HEK293 (cell line): ENCODE measurements around the gene ID1.

ENCODE experiments used
- GLIS2 ChIP-seq: fragments of 450-650 bp; formaldehyde crosslinking; IDR thresholded peaks from 2 replicates; pipeline ENCODE4 v1.5.1; 2016; ENCODE audit warnings: missing biosample characterization, missing genetic modification characterization
- HIC1 ChIP-seq: fragments of 450-650 bp; formaldehyde crosslinking; IDR thresholded peaks from 2 replicates; pipeline ENCODE4 v1.5.1; 2016; ENCODE audit warnings: missing biosample characterization, missing genetic modification characterization
- HOXD13 ChIP-seq: sonication (generic); formaldehyde crosslinking; IDR thresholded peaks from 2 replicates; pipeline ENCODE4 v1.8.0; 2022; ENCODE audit warnings: missing genetic modification reagents, borderline replicate concordance
- PRDM2 ChIP-seq: fragments of 450-650 bp; formaldehyde crosslinking; IDR thresholded peaks from 2 replicates; pipeline ENCODE4 v1.5.1; 2016; ENCODE audit warnings: missing biosample characterization, missing genetic modification characterization, borderline replicate concordance
- YY1 ChIP-seq: fragments of 450-650 bp; formaldehyde crosslinking; IDR thresholded peaks from 2 replicates; pipeline ENCODE4 v1.5.1; 2018; ENCODE audit warnings: missing biosample characterization, missing genetic modification characterization
- ZBTB7A ChIP-seq: fragments of 450-650 bp; formaldehyde crosslinking; IDR thresholded peaks from 2 replicates; pipeline ENCODE4 v1.5.1; 2016; ENCODE audit warnings: low read depth, missing biosample characterization, missing genetic modification characterization
- ZIC2 ChIP-seq: fragments of 450-650 bp; formaldehyde crosslinking; IDR thresholded peaks from 2 replicates; pipeline ENCODE4 v1.5.1; 2016; ENCODE audit warnings: missing biosample characterization, missing genetic modification characterization
- ZNF132 ChIP-seq: fragments of 450-650 bp; formaldehyde crosslinking; IDR thresholded peaks from 2 replicates; pipeline ENCODE4 v1.5.1; 2017; ENCODE audit warnings: missing biosample characterization, missing genetic modification characterization, borderline replicate concordance
- ZNF24 ChIP-seq: fragments of 450-650 bp; formaldehyde crosslinking; IDR thresholded peaks from 2 replicates; pipeline ENCODE4 v1.5.1; 2016; ENCODE audit warnings: missing biosample characterization, missing genetic modification characterization
- ZNF37A ChIP-seq: fragments of 450-650 bp; IDR thresholded peaks from 2 replicates; pipeline ENCODE4 v1.5.1; 2018; ENCODE audit warnings: missing biosample characterization, missing genetic modification characterization
- ZNF670 ChIP-seq: fragments of 450-650 bp; formaldehyde crosslinking; IDR thresholded peaks from 2 replicates; pipeline ENCODE4 v1.5.1; 2016; ENCODE audit warnings: missing biosample characterization, missing genetic modification characterization, low read depth
- ZNF701 ChIP-seq: fragments of 450-650 bp; formaldehyde crosslinking; IDR thresholded peaks from 2 replicates; pipeline ENCODE4 v1.5.1; 2016; ENCODE audit warnings: missing biosample characterization, missing genetic modification characterization
- TF ChIP-seq, protein P1 (sequence below): fragments of 450-650 bp; formaldehyde crosslinking; IDR thresholded peaks from 2 replicates; pipeline ENCODE4 v1.5.1; 2016; ENCODE audit warnings: missing biosample characterization, missing genetic modification characterization
- TF ChIP-seq, protein P2 (sequence below): fragments of 450-650 bp; formaldehyde crosslinking; IDR thresholded peaks from 2 replicates; pipeline ENCODE4 v1.5.1; 2016; ENCODE audit warnings: missing biosample characterization, missing genetic modification characterization, low read depth

GRCh38 chr20:31608251-31608945 lies 3.3 kb downstream of the ID1 start:
- no peak for TF ChIP-seq HOXD13 (CRISPR knock-in tag)
- TF ChIP-seq GLIS2 (tag by site-specific recombination): peak; percentile 87
- TF ChIP-seq, protein P1, sequence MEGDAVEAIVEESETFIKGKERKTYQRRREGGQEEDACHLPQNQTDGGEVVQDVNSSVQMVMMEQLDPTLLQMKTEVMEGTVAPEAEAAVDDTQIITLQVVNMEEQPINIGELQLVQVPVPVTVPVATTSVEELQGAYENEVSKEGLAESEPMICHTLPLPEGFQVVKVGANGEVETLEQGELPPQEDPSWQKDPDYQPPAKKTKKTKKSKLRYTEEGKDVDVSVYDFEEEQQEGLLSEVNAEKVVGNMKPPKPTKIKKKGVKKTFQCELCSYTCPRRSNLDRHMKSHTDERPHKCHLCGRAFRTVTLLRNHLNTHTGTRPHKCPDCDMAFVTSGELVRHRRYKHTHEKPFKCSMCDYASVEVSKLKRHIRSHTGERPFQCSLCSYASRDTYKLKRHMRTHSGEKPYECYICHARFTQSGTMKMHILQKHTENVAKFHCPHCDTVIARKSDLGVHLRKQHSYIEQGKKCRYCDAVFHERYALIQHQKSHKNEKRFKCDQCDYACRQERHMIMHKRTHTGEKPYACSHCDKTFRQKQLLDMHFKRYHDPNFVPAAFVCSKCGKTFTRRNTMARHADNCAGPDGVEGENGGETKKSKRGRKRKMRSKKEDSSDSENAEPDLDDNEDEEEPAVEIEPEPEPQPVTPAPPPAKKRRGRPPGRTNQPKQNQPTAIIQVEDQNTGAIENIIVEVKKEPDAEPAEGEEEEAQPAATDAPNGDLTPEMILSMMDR (tag by site-specific recombination): no peak
- TF ChIP-seq, protein P2, sequence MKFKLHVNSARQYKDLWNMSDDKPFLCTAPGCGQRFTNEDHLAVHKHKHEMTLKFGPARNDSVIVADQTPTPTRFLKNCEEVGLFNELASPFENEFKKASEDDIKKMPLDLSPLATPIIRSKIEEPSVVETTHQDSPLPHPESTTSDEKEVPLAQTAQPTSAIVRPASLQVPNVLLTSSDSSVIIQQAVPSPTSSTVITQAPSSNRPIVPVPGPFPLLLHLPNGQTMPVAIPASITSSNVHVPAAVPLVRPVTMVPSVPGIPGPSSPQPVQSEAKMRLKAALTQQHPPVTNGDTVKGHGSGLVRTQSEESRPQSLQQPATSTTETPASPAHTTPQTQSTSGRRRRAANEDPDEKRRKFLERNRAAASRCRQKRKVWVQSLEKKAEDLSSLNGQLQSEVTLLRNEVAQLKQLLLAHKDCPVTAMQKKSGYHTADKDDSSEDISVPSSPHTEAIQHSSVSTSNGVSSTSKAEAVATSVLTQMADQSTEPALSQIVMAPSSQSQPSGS: no peak
- TF ChIP-seq ZIC2 (tag by site-specific recombination): no peak
- no peak for TF ChIP-seq ZNF701 (tag by site-specific recombination)
- no peak for TF ChIP-seq ZNF132 (tag by site-specific recombination)
- no peak for TF ChIP-seq YY1
- TF ChIP-seq ZNF37A (tag by site-specific recombination): no peak
- TF ChIP-seq ZNF670: no peak
- no peak for TF ChIP-seq ZBTB7A (tag by site-specific recombination)
- TF ChIP-seq HIC1 (tag by site-specific recombination): peak; percentile 76; the same call in 1 of the 2 replicates
- TF ChIP-seq ZNF24 (tag by site-specific recombination): no peak
- TF ChIP-seq PRDM2 (tag by site-specific recombination): no peak
